Measurements from ENCODE around the gene PIGA.

- no peak for TF ChIP-seq CXXC5 (CRISPR knock-in tag; IDR thresholded peaks at IDR 0.05)
- TF ChIP-seq CTCF (IDR thresholded peaks at IDR 0.05 in 2 of 3, conservative IDR thresholded peaks at IDR 0.05 in 1 of 3; ENCODE audit: insufficient read depth in 2 of 3, low read depth in 1 of 3, low read length in 3 of 3) = no peak
- no peak for TF ChIP-seq ETV6 (IDR thresholded peaks at IDR 0.05; ENCODE audit: borderline replicate concordance in 1 of 2, low read depth in 2 of 2, low read length in 1 of 2)
- no peak for TF ChIP-seq ETV6 (CRISPR knock-in tag; IDR thresholded peaks at IDR 0.05; ENCODE audit: borderline replicate concordance)
- no peak for TF ChIP-seq FOXP4 (CRISPR knock-in tag; IDR thresholded peaks at IDR 0.05; ENCODE audit: borderline replicate concordance)
- TF ChIP-seq STAT5B (CRISPR knock-in tag; IDR thresholded peaks at IDR 0.05) = no peak
- no peak for TF ChIP-seq RAD21 (CRISPR knock-in tag; conservative IDR thresholded peaks at IDR 0.05 in 1 of 2, IDR thresholded peaks at IDR 0.05 in 1 of 2)
- no peak for TF ChIP-seq CREM (IDR thresholded peaks at IDR 0.05; ENCODE audit: low read depth)
- no peak for TF ChIP-seq ZNF174 (CRISPR knock-in tag; IDR thresholded peaks at IDR 0.05)
- no peak for TF ChIP-seq ZNF232 (CRISPR knock-in tag; IDR thresholded peaks at IDR 0.05)
- TF ChIP-seq TBL1XR1 (IDR thresholded peaks at IDR 0.05; ENCODE audit: low read length in 2 of 2) = no peak
- TF ChIP-seq POLR2A (conservative IDR thresholded peaks at IDR 0.05) = no peak
- TF ChIP-seq SLC30A9 (CRISPR knock-in tag; IDR thresholded peaks at IDR 0.05) = no peak
Observed at GRCh38 chrX:15376956-15377355, 41.6 kb upstream of the PIGA start.
